Testis (tissue), 5 donors: ENCODE data around the gene TRIML1. TPM values are rescaled to one million over a fixed set of nuclear protein-coding genes. Genes with fewer than 3 reads are reported as not detected.

ENCODE experiments used
- DNase-seq: peaks from one replicate; pipeline ENCODE4 v3.0.0-alpha.2; 2019
- H3K27ac ChIP-seq, 2 donors: fragments of 200-600 bp; sonication (generic); one replicate each; pipeline ENCODE4 v1.5.1; 2019
- H3K27me3 ChIP-seq: fragments of 200-600 bp; sonication (generic); one replicate; pipeline ENCODE4 v1.5.1; 2019
- H3K36me3 ChIP-seq: fragments of 200-600 bp; sonication (generic); one replicate; pipeline ENCODE4 v1.5.1; 2017; ENCODE audit warnings: low read depth; ENCODE audit errors: missing control alignments
- H3K4me1 ChIP-seq: fragments of 200-600 bp; sonication (generic); one replicate; pipeline ENCODE4 v1.5.1; 2019
- H3K4me3 ChIP-seq, 2 donors: fragments of 200-600 bp; sonication (generic); one replicate each; pipeline ENCODE4 v1.5.1; 2017 to 2019
- H3K9me3 ChIP-seq: fragments of 200-600 bp; sonication (generic); one replicate; pipeline ENCODE4 v1.5.1; 2017
- CTCF ChIP-seq, 3 experiments: fragments of 450-650 bp in 2 of 3; fragments of 200-600 bp in 1 of 3; sonication (generic) in 1 of 3; IDR thresholded peaks; one replicate each; pipeline ENCODE4 v1.5.1; 2016 to 2019; ENCODE audit warnings: antibody characterized with exemption in 3 of 3, mild to moderate bottlenecking in 2 of 3, moderate library complexity in 1 of 3
- POLR2A ChIP-seq: fragments of 450-650 bp; IDR thresholded peaks from one replicate; pipeline ENCODE4 v1.6.1; 2017; ENCODE audit warnings: antibody characterized with exemption, mild to moderate bottlenecking, moderate library complexity
- WGBS, 2 donors: methylation state at CpG; one replicate each; pipeline ENCODE4 v1.1.5; 2018; 5-methylcytosine and 5-hydroxymethylcytosine counted together
- intact Hi-C: fragments of 100-400 bp; cut with DNase I; formaldehyde crosslinking; loops from one replicate; pipeline ENCODE4 v1.15.1; 2023; ENCODE audit warnings: low total_unique reads
- long read RNA-seq, 2 donors: transcript quantifications; one replicate each; lab custom pipeline, GENCODE V29; 2026
- polyA plus RNA-seq: library from polyadenylated mRNA; stranded (reverse); fragments of 350-450 nt; fragmentation: Illumina TruSeq; extraction: RNeasy Lipid Tissue Mini Kit (QIAGEN cat#74804); gene quantifications from one replicate; pipeline ENCODE4 v1.2.3, GENCODE V29; 2014; ENCODE audit warnings: low read depth, low replicate concordance; ENCODE audit not compliant: insufficient read depth
- total RNA-seq, 2 donors: library from RNA; depleted of rRNA; stranded (reverse); fragments of >200 nt; gene quantifications; one replicate each; pipeline ENCODE4 v1.2.3, GENCODE V29; 2016

TRIML1 gene
- total RNA-seq = 1 to 10 TPM; 5.7 to 5.8 TPM
- 23.9 TPM for polyA plus RNA-seq
- long read RNA-seq, donor 1 = 0 reads
- long read RNA-seq, donor 2 = 0 reads

- Histone ChIP-seq H3K27ac (no peak within 1 kb of the TSS), H3K36me3 (no peaks in the 10 kb centered on the region), H3K27me3 (no peaks in the 10 kb centered on the region), H3K4me3 (no peak within 1 kb of the TSS), H3K9me3 (no peaks in the 10 kb centered on the region), H3K4me1 (no peaks in the 10 kb centered on the region)
- intact Hi-C loops = no loop called here
- TF ChIP-seq CTCF (IDR thresholded peaks at IDR 0.05) (no peak), POLR2A (no peak)
- DNase-seq = no peak
- WGBS, 2 donors = 92% methylated on average over 3 of the region's 3 CpGs
These were observed at the start of gene TRIML1 for GRCh38 chr4:188139141-188139540. TRIML1 (plus strand) TSS chr4:188139441; CDS start chr4:188139559, 118 bp downstream.

- TF ChIP-seq POLR2A (no peak), CTCF (IDR thresholded peaks at IDR 0.05) (no peak)
These were observed 46.4 kb upstream of the TRIML1 start for GRCh38 chr4:188092824-188093223.

GRCh38 chr4:188106454-188106853 lies 32.8 kb upstream of the TRIML1 start:
- 63 to 77% methylated on average over 31 to 35 of the region's 40 CpGs for WGBS, 2 donors
- DNase-seq = peak; percentile 25
- Histone ChIP-seq H3K9me3 (no peaks in the 10 kb centered on the region), H3K27ac (no peak overlapping the region), H3K4me1 (no peaks in the 10 kb centered on the region), H3K27me3 (no peaks in the 10 kb centered on the region), H3K36me3 (no peaks in the 10 kb centered on the region), H3K4me3 (peak overlapping the region; percentile 44 to 60)
- TF ChIP-seq POLR2A = no peak
- TF ChIP-seq CTCF (IDR thresholded peaks at IDR 0.05) = no peak
- intact Hi-C loops = no loop called here

More at GRCh38 chr4:188092824-188093223, 46.4 kb upstream of the TRIML1 start:
- Histone ChIP-seq H3K36me3 (no peaks in the 10 kb centered on the region), H3K27me3 (no peaks in the 10 kb centered on the region), H3K4me3 (no peak overlapping the region), H3K27ac (no peak overlapping the region), H3K4me1 (no peaks in the 10 kb centered on the region), H3K9me3 (no peaks in the 10 kb centered on the region)
- no peak for DNase-seq
- intact Hi-C loops = no loop called here
- 90 to 94% methylated on average over 3 of the region's 3 CpGs for WGBS, 2 donors

- TF ChIP-seq POLR2A = no peak
- no peak for TF ChIP-seq CTCF (IDR thresholded peaks at IDR 0.05)
- Histone ChIP-seq H3K27ac (no peak overlapping the region), H3K36me3 (no peaks in the 10 kb centered on the region), H3K4me3 (no peak overlapping the region), H3K9me3 (no peaks in the 10 kb centered on the region), H3K27me3 (no peaks in the 10 kb centered on the region), H3K4me1 (no peaks in the 10 kb centered on the region)
- DNase-seq = no peak
- WGBS, 2 donors = 62 to 63% methylated on average over 10 of the region's 10 CpGs
- intact Hi-C loops = no loop called here
These were observed 31.1 kb upstream of the TRIML1 start for GRCh38 chr4:188107931-188108843.
